K562 (cell line): ENCODE measurements around the gene LCE1A. TPM values are rescaled to one million over a fixed set of nuclear protein-coding genes. Genes with fewer than 3 reads are reported as not detected.

ENCODE experiments used
- ATAC-seq: fragments of 200-7000 bp; cut with Tn5 transposase; 3 replicates; pipeline ENCODE4 v1.9.1; 2020; ENCODE audit warnings: moderate library complexity
- BruUV-seq: library from RNA; stranded (reverse); fragments of 400-500 nt; replicated peaks from 2 replicates; lab custom pipeline; 2021; lab: Mats Ljungman, UMichigan
- CTCF ChIA-PET: fragments of 300-600 bp; formaldehyde crosslinking; extraction: SDS; loops from one replicate; lab custom pipeline; 2021; ENCODE audit warnings: low intra/inter-chr PET ratio; lab: Yijun Ruan, JAX
- POLR2A ChIA-PET: fragments of 300-600, 350-650 bp; sonication (Branson Sonifier 250); formaldehyde crosslinking; extraction: SDS; loops from one replicate; lab custom pipeline; 2021; ENCODE audit warnings: antibody characterized with exemption, inconsistent platforms; lab: Yijun Ruan, JAX
- DNase-seq, 4 experiments: peaks; one replicate each; pipeline versions ENCODE4 v3.0.0 to v3.0.0-alpha.2; 2011 to 2018; ENCODE audit warnings: low spot score in 3 of 4, mixed read lengths in 3 of 4; ENCODE audit errors: extremely low read depth in 1 of 4
- FAIRE-seq: peaks from 2 replicates; lab custom pipeline; 2011; peaks lifted over from hg19 to GRCh38; lab: Jason Lieb, UNC
- H2AFZ ChIP-seq: 2 replicates; pipeline ENCODE4 v1.6.0; 2011; ENCODE audit warnings: low read depth, low read length, control low read depth, inconsistent platforms
- H3K27ac ChIP-seq: fragments of 200-600 bp; 3 replicates; pipeline ENCODE4 v1.8.0; 2011; ENCODE audit warnings: low read depth, mild to moderate bottlenecking, control low read depth, inconsistent platforms, low read length, moderate library complexity, mixed read lengths; ENCODE audit errors: extremely low read depth
- H3K27me3 ChIP-seq, 2 experiments: fragments of 300-600 bp in 1 of 2; 2 replicates in 1 of 2; 3 replicates in 1 of 2; pipeline versions ENCODE4 v1.6.0 to v1.8.0; 2011; ENCODE audit warnings: inconsistent platforms in 2 of 2, low read length in 2 of 2, mild to moderate bottlenecking in 1 of 2, mixed read lengths in 1 of 2, moderate library complexity in 1 of 2; ENCODE audit not compliant: control insufficient read depth in 2 of 2, insufficient read depth in 2 of 2
- H3K36me3 ChIP-seq: fragments of 300-600 bp; 3 replicates; pipeline ENCODE4 v1.8.0; 2011; ENCODE audit warnings: mild to moderate bottlenecking, low read length, inconsistent platforms; ENCODE audit not compliant: control insufficient read depth, insufficient read depth
- H3K4me1 ChIP-seq, 2 experiments: fragments of 200-600 bp in 1 of 2; replicated peaks in 1 of 2; 2 replicates in 1 of 2; 3 replicates in 1 of 2; pipeline versions ENCODE4 v1.5.1 to v1.8.0; 2011; ENCODE audit warnings: inconsistent platforms in 2 of 2, low read length in 2 of 2, mild to moderate bottlenecking in 1 of 2, mixed read lengths in 1 of 2, moderate library complexity in 1 of 2; ENCODE audit not compliant: control insufficient read depth in 2 of 2, insufficient read depth in 2 of 2
- H3K4me2 ChIP-seq: 2 replicates; pipeline ENCODE4 v1.6.1; 2011; ENCODE audit warnings: low read length, control low read depth, inconsistent platforms, mixed read lengths; ENCODE audit not compliant: insufficient read depth
- H3K4me3 ChIP-seq: fragments of 200-600 bp; sonication (generic), shearing (Covaris generic); 2 replicates; pipeline ENCODE4 v1.5.1; 2016; ENCODE audit warnings: control low read depth, inconsistent platforms
- H3K79me2 ChIP-seq: fragments of 200-600 bp; 3 replicates; pipeline ENCODE4 v1.8.0; 2011; ENCODE audit warnings: low read length, inconsistent platforms; ENCODE audit not compliant: control insufficient read depth, insufficient read depth
- H3K9ac ChIP-seq, 2 experiments: 2 replicates each; pipeline versions ENCODE4 v1.6.0 to v1.6.1; 2011; ENCODE audit warnings: low read depth in 2 of 2, low read length in 2 of 2, control low read depth in 1 of 2, inconsistent platforms in 1 of 2, mild to moderate bottlenecking in 1 of 2, mixed read lengths in 1 of 2; ENCODE audit not compliant: insufficient read depth in 1 of 2
- H3K9me1 ChIP-seq: one replicate; pipeline ENCODE4 v1.6.0; 2011; ENCODE audit warnings: inconsistent platforms, mild to moderate bottlenecking, low read length, moderate library complexity; ENCODE audit not compliant: control insufficient read depth, insufficient read depth
- H3K9me3 ChIP-seq: replicated peaks from 2 replicates; pipeline ENCODE4 v1.5.1; 2011; ENCODE audit warnings: low read depth, low read length, inconsistent platforms; ENCODE audit not compliant: control insufficient read depth, insufficient read depth
- H4K20me1 ChIP-seq: replicated peaks from 2 replicates; pipeline ENCODE4 v1.6.1; 2011; ENCODE audit warnings: low read length, inconsistent platforms, mixed read lengths; ENCODE audit not compliant: control insufficient read depth, insufficient read depth
- CREB1 ChIP-seq, 2 experiments: sonication (generic) in 1 of 2; formaldehyde crosslinking in 1 of 2; IDR thresholded peaks; 2 replicates each; pipeline versions ENCODE4 v1.6.1 to v1.8.0; 2012 to 2022; ENCODE audit warnings: inconsistent platforms in 1 of 2, mild to moderate bottlenecking in 1 of 2, missing genetic modification reagents in 1 of 2, moderate library complexity in 1 of 2
- IFI16 ChIP-seq: fragments of 250-450 bp; sonication (Bioruptor Pico); IDR thresholded peaks from 2 replicates; pipeline ENCODE4 v2.1.2; 2022; ENCODE audit warnings: mild to moderate bottlenecking, inconsistent platforms
- NELFE ChIP-seq: IDR thresholded peaks from 2 replicates; pipeline ENCODE4 v1.6.1; 2011; ENCODE audit warnings: mild to moderate bottlenecking; ENCODE audit not compliant: insufficient read depth, insufficient read length
- NR2C2 ChIP-seq, 2 experiments: fragments of 200-800 bp in 1 of 2; sonication (Bioruptor generic) in 1 of 2; sonication (generic) in 1 of 2; formaldehyde crosslinking in 1 of 2; IDR thresholded peaks; 2 replicates each; pipeline versions ENCODE4 v1.6.1 to v1.8.0; 2016 to 2022; ENCODE audit warnings: mild to moderate bottlenecking in 1 of 2, missing compliant biosample characterization in 1 of 2, missing genetic modification characterization in 1 of 2, missing genetic modification reagents in 1 of 2
- RBM22 ChIP-seq: fragments of 200-400 bp; formaldehyde crosslinking; IDR thresholded peaks from 2 replicates; pipeline ENCODE4 v1.6.1; 2018; ENCODE audit warnings: low read length, low read depth; ENCODE audit not compliant: poor library complexity, severe bottlenecking
- SLC30A9 ChIP-seq: fragments of 250-450 bp; sonication (Bioruptor Pico); IDR thresholded peaks from 2 replicates; pipeline ENCODE4 v1.8.0; 2022; ENCODE audit warnings: mild to moderate bottlenecking, moderate library complexity
- ZKSCAN1 ChIP-seq: fragments of 150-350 bp; IDR thresholded peaks from 2 replicates; pipeline ENCODE4 v1.6.1; 2016; ENCODE audit warnings: low read depth, low read length
- ZNF76 ChIP-seq: fragments of 250-450 bp; sonication (Bioruptor Pico); IDR thresholded peaks from 2 replicates; pipeline ENCODE4 v1.4.0; 2020; ENCODE audit warnings: mild to moderate bottlenecking, moderate library complexity, borderline replicate concordance
- ZNF780A ChIP-seq: fragments of 250-450 bp; sonication (Bioruptor Pico); IDR thresholded peaks from 2 replicates; pipeline ENCODE4 v1.5.0; 2021; ENCODE audit warnings: mild to moderate bottlenecking
- WGBS: fragments of 100-300 bp; shearing (Covaris generic); methylation state at CpG from one replicate; pipeline ENCODE4 v1.1.6; 2016; ENCODE audit warnings: low coverage, mixed read lengths; ENCODE audit not compliant: insufficient coverage; ENCODE audit errors: missing lambda C conversion rate; 5-methylcytosine and 5-hydroxymethylcytosine counted together
- in situ Hi-C: fragments of 300-500 bp; cut with MboI; formaldehyde crosslinking; loops from 4 replicates; pipeline ENCODE4 v1.15.0; 2018; ENCODE audit warnings: inconsistent platforms, mixed read lengths
- intact Hi-C: fragments of 100-400 bp; cut with micrococcal nuclease; formaldehyde crosslinking; loops from 2 replicates; pipeline ENCODE4 v1.14.2; 2022
- polyA plus RNA-seq, 8 experiments: library from polyadenylated mRNA; depleted of rRNA in 4 of 8; stranded (reverse) in 5 of 8; unstranded in 3 of 8; fragments of >200 nt; fragmentation: Nextera tagmentation in 2 of 8; fragmentation: Illumina TruSeq in 1 of 8; extraction: Ambion mirVana in 2 of 8; extraction: Trizol in 1 of 8; gene quantifications; 2 replicates each; pipeline versions ENCODE4 v1.2.1 to v1.2.3, GENCODE V29; 2011 to 2014; ENCODE audit warnings: inconsistent platforms in 1 of 8, missing spikeins in 1 of 8
- total RNA-seq, 7 experiments: library from RNA; depleted of rRNA in 6 of 7; stranded (reverse); fragments of >200 nt in 6 of 7; fragmentation: Illumina TruSeq in 2 of 7; extraction: Trizol in 2 of 7; gene quantifications; 2 replicates each; pipeline versions ENCODE4 v1.2.1 to v1.2.3, GENCODE V29; 2011 to 2021; ENCODE audit warnings: low replicate concordance in 1 of 7
- TF ChIP-seq, protein P1 (sequence below): sonication (generic); formaldehyde crosslinking; IDR thresholded peaks from 2 replicates; pipeline ENCODE4 v1.8.0; 2022; ENCODE audit warnings: mild to moderate bottlenecking, missing genetic modification reagents, borderline replicate concordance
- TF ChIP-seq, protein P2 (sequence below): fragments of 450-650 bp; IDR thresholded peaks from 2 replicates; pipeline ENCODE4 v1.6.1; 2018; ENCODE audit warnings: mild to moderate bottlenecking, low read depth; ENCODE audit not compliant: partially characterized antibody
- TF ChIP-seq, protein P3 (sequence below), 2 experiments: fragments of 450-650 bp in 1 of 2; sonication (generic) in 1 of 2; formaldehyde crosslinking; conservative IDR thresholded peaks; 2 replicates each; pipeline versions ENCODE4 v1.4.0 to v1.8.1; 2020 to 2022; ENCODE audit warnings: mild to moderate bottlenecking in 1 of 2, missing genetic modification reagents in 1 of 2
- TF ChIP-seq, protein P4 (sequence below): fragments of 450-650 bp; IDR thresholded peaks from 2 replicates; pipeline ENCODE4 v1.6.1; 2017; ENCODE audit warnings: mild to moderate bottlenecking, moderate library complexity
- TF ChIP-seq, protein P5 (sequence below): sonication (generic); formaldehyde crosslinking; IDR thresholded peaks from 2 replicates; pipeline ENCODE4 v1.8.0; 2022; ENCODE audit warnings: mild to moderate bottlenecking, missing genetic modification reagents

Gene LCE1A
- total and polyA plus RNA-seq, 9 of the 15 experiments (the other 6 are each of a cell fraction or from before 2014, with no cell fraction given), result not detected

DNA sequence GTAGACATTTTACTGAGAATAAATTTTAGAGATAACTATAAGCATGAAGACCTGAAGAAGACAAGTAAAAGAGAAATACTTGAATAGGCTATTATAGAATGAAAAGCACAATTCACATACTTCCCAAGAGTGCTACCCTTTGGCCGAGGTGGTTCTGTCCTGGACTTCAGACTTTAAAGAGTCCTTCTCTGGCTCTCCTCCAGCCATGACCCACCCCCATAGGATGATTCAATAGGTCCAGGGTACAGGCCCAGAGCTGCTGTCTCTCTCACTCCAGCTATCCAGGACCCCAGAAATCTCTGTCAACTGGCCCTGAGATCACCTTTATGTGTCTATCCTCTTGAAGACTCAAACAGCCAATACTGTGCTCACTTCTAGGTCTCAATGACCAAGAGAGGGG is 49.6 kb downstream of the LCE1A start:
- ATAC-seq, result no peak
- Histone ChIP-seq H3K9ac (no peak overlapping the region), H2AFZ (no peak overlapping the region), H3K4me2 (no peak overlapping the region), H3K4me3 (no peak overlapping the region), H3K4me1 (no peaks in the 10 kb centered on the region), H3K79me2 (no peaks in the 10 kb centered on the region), H3K27me3 (no peaks in the 10 kb centered on the region), H3K27ac (no peak overlapping the region), H3K9me3 (no peaks in the 10 kb centered on the region), H3K9me1 (no peaks in the 10 kb centered on the region), H3K36me3 (no peaks in the 10 kb centered on the region), H4K20me1 (no peaks in the 10 kb centered on the region)
- TF ChIP-seq SLC30A9 (CRISPR knock-in tag), result no peak
- TF ChIP-seq NELFE, result no peak
- TF ChIP-seq, protein P1, sequence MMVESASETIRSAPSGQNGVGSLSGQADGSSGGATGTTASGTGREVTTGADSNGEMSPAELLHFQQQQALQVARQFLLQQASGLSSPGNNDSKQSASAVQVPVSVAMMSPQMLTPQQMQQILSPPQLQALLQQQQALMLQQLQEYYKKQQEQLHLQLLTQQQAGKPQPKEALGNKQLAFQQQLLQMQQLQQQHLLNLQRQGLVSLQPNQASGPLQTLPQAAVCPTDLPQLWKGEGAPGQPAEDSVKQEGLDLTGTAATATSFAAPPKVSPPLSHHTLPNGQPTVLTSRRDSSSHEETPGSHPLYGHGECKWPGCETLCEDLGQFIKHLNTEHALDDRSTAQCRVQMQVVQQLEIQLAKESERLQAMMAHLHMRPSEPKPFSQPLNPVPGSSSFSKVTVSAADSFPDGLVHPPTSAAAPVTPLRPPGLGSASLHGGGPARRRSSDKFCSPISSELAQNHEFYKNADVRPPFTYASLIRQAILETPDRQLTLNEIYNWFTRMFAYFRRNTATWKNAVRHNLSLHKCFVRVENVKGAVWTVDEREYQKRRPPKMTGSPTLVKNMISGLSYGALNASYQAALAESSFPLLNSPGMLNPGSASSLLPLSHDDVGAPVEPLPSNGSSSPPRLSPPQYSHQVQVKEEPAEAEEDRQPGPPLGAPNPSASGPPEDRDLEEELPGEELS (CRISPR knock-in tag), result no peak
- TF ChIP-seq NR2C2 (CRISPR knock-in tag; IDR thresholded peaks at IDR 0.05), result no peak
- no peak for TF ChIP-seq NR2C2 (tag; IDR thresholded peaks at IDR 0.05)
- TF ChIP-seq, protein P2, sequence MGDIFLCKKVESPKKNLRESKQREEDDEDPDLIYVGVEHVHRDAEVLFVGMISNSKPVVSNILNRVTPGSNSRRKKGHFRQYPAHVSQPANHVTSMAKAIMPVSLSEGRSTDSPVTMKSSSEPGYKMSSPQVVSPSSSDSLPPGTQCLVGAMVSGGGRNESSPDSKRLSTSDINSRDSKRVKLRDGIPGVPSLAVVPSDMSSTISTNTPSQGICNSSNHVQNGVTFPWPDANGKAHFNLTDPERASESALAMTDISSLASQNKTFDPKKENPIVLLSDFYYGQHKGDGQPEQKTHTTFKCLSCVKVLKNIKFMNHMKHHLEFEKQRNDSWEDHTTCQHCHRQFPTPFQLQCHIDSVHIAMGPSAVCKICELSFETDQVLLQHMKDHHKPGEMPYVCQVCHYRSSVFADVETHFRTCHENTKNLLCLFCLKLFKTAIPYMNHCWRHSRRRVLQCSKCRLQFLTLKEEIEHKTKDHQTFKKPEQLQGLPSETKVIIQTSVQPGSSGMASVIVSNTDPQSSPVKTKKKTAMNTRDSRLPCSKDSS, result no peak
- no peak for TF ChIP-seq ZNF780A (CRISPR knock-in tag)
- TF ChIP-seq ZKSCAN1, result no peak
- no peak for TF ChIP-seq ZNF76 (CRISPR knock-in tag)
- TF ChIP-seq, protein P3, sequence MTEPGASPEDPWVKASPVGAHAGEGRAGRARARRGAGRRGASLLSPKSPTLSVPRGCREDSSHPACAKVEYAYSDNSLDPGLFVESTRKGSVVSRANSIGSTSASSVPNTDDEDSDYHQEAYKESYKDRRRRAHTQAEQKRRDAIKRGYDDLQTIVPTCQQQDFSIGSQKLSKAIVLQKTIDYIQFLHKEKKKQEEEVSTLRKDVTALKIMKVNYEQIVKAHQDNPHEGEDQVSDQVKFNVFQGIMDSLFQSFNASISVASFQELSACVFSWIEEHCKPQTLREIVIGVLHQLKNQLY (CRISPR knock-in tag; conservative IDR thresholded peaks at IDR 0.05), result no peak
- no peak for TF ChIP-seq IFI16 (CRISPR knock-in tag)
- no peak for TF ChIP-seq CREB1 (IDR thresholded peaks at IDR 0.05)
- no peak for TF ChIP-seq CREB1 (CRISPR knock-in tag; IDR thresholded peaks at IDR 0.05)
- no peak for TF ChIP-seq RBM22
- TF ChIP-seq, protein P4, sequence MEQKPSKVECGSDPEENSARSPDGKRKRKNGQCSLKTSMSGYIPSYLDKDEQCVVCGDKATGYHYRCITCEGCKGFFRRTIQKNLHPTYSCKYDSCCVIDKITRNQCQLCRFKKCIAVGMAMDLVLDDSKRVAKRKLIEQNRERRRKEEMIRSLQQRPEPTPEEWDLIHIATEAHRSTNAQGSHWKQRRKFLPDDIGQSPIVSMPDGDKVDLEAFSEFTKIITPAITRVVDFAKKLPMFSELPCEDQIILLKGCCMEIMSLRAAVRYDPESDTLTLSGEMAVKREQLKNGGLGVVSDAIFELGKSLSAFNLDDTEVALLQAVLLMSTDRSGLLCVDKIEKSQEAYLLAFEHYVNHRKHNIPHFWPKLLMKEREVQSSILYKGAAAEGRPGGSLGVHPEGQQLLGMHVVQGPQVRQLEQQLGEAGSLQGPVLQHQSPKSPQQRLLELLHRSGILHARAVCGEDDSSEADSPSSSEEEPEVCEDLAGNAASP, result no peak
- TF ChIP-seq, protein P5, sequence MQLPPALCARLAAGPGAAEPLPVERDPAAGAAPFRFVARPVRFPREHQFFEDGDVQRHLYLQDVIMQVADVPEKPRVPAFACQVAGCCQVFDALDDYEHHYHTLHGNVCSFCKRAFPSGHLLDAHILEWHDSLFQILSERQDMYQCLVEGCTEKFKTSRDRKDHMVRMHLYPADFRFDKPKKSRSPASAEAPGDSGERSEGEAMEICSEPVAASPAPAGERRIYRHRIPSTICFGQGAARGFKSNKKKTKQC (CRISPR knock-in tag), result no peak
- ChIA-PET CTCF (interaction anchor here (1.1 kb wide), 1 partner anchor 223 kb away, joined by 3 read pairs; no protein-coding TSS in a partner anchor), POLR2A (no interaction called here)
- 0% methylated on average over 1 of the region's 1 CpG for WGBS
- in situ Hi-C loops (loop anchor here (10.0 kb wide), 2 partner anchors 318 to 348 kb away; no protein-coding TSS in a partner anchor), intact Hi-C loops (loop anchor here (5.0 to 10.0 kb wide), 2 partner anchors 40 to 348 kb away; no protein-coding TSS in a partner anchor)
- no peak for DNase-seq
- BruUV-seq, result no TSS peak
- FAIRE-seq, result no peak
